ENCODE results near the gene PPP1R7. TPM values are rescaled to one million over a fixed set of nuclear protein-coding genes. Genes with fewer than 3 reads are reported as not detected.

The PPP1R7 gene
- polyA plus RNA-seq, 1 donor, result 83.6 TPM

DNA sequence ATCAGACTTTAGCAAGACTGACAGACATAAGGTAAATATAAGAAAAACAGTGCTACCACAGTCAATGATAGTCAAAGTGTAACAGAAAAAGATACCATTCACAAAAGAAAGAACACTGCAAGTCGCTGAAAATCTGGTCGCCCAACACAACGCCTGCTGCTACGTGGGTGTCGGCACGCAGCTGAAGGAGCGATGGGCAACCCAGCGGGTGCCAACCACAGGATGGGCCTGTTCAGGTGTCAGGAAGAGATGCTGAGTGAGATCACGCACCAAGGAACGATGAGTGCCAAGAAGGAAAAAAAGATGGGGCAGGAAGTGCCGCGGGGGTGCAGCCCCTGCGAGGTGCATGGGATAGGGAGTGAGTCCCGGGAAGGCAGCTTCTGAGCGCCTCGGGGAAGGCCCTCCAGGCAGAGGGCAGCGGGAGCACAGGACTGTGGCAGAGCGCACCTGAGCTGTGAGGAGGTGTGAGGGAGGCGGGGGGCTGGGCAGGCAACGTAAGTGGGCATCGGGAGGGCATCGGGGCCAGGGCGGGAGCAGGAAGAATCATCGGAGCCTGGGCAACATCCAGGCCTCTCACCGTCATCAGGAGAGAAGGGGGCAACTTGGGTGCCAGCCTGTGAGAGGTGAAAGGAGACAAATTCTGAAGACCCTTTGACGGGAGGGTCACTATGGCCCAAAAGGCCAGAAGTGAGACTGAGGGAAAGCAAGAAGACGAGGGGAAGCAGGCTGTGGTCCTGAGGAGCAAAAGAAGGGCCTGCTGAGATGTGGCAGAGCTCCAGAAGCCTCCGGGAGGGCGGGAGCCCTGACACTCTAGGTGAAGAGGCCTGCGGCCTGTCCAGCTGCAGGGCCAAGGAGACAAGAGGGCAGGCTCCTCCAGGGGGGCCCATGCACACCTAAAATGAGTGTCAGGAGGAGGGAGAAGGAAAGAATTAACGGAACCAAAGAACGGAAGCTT, 33.4 kb upstream of the PPP1R7 start:
- DNase-seq, result no peak

DNA sequence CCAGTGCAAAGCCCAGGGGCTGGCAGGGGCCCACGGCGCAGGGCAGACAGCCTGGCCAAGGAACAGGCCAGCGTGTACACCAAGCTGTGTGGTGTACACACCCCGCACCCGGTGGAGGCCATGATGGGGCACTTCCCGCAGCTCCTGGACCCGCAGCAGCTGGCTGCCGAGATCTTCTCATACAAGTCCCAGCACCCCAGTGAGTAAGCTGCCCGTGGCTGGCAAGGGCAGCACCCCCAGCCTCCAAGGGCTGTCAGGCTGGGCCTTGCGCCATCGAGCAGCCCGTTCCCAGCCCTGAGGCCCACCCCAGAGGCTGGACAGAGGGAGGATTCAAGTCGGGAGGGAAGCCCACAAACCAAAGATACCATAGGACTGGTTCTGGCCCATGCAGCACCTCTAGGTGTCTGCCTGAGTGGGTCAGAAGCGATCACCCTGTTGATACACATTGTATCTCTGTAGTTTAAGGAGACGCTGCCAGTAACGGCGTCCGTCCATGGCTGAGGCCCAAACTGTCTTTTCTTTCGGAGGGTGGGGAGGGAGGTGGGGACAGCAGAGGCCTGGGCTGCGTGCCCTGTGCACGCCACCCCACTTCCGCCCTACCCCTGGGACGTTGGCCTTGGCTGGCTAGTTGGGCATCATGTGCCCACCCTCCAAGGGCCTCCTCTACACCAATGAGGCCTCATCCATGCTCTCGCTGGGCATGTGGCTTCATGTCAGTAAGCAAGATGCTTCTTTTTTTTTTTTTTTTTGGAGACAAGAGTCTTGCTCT, 31.3 kb upstream of the PPP1R7 start:
- no peak for DNase-seq

DNA sequence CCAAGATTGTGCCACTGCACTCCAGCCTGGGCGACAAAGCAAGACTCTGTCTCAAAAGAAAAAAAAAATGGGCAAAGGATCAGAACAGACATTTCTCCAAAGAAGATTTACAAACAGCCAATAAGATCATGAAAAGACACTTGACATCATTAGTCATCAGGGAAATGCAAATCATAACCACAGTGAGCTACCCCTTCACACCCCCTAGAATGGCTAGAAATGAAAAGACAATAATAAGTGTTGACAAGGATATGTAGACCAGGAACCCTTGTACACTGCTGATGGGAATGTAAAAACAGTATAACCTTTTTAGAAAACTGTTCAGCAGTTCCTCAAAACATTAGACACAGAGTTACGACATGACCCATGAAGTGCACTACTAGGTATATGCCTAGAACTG, 29.8 kb upstream of the PPP1R7 start:
- no peak for DNase-seq

DNA sequence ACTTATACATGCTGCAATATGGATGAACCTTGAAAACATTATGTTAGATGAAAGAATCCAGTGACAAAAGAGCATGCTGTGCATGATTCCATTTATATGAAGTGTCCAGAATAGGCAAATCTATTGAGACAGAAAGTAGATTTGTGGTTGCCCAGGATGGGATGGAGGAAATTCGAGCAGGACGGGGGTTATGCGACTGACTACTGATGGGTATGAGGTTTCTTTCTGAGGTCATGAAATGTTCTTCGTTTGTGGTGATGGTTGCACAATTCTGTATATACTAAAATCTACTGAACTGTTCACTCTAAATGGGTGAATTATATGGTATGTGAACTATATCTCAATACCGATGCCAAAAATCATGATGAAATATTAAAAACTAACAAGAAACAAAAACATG, 29.3 kb upstream of the PPP1R7 start:
- no peak for DNase-seq

DNA sequence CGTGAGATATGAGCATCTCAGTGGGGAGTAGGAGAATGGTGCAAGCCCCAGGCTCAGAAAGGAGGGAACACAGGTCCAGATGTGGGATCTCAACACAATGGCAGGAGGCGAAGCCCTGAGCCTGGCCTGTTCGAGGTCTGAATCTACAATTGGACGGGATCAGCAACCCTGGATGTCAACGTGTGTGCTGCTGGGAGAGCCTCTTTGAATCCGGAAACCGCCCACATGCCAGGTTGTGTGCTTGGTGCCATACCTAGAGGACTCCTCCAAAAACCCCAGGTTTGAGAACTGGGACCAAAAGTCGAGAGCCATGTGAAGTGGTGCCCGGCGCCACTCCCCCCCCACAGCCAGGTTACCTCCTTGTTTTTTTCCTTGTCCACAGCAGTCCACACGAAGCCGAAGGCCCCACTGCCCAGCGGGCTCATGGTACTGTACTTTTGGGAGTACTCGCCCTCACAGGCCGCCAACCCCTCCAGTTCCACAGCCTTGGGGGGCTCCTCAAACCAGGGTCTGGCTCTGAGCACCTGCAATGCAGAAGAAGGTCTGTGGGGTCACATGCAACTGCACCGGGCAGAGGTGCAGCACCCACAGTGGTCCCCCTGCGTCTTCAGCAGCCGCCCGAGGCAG, 27.8 kb upstream of the PPP1R7 start:
- no peak for DNase-seq

DNA sequence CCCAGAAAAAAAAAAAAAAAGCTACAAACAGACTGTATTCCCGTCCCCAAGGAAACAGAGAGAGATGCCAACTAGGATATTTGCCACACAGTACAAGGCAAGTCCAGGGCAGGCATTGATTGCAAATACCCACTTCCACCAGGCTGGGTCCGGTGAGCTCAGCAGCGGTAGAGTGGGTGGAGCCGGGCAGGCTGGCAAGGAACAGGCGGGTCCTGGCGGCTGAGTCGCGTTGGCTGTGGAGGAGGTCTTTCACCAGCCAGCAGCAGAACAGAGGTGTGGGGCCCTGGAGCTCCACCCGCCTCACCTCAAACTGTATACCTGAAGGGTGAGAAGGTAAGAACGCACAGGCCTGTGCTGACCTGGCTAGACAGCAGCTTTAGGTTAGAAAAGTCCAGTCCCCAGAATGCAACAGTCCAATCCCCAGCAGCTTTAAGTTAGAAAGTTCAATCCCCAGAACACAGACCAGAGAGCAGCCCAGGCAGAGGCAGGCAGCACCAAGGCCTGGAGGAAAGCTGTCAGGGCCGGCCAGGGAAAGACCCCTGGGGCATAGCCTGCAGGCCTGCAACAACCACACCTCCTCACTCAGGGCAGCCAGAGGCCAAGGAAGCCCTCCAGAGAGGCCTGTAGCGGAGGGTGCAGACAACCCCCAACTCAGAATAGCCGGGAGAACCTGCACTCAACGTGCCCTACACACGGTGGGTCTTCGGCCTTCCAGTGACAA, 26.3 kb upstream of the PPP1R7 start:
- DNase-seq, result no peak

DNA sequence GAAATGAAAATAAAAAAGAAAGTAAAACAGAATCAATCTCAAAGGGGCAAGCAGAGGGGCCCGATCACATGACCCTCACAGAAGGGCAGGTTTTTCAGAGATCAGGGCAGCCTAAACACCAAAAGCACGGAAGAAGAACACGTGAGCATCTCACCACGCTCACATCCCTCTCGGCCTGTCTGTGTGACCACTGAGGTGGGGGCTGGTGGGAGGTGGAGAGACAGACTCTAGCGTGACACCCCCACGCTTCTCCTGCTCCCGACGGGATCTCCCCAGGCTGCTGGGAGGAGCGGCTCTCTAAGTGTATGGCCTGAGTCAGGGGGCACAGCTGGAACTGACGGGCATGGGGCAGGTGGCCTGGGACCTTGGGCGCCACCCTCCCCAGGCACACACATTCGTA, 24.6 kb upstream of the PPP1R7 start:
- no peak for DNase-seq

DNA sequence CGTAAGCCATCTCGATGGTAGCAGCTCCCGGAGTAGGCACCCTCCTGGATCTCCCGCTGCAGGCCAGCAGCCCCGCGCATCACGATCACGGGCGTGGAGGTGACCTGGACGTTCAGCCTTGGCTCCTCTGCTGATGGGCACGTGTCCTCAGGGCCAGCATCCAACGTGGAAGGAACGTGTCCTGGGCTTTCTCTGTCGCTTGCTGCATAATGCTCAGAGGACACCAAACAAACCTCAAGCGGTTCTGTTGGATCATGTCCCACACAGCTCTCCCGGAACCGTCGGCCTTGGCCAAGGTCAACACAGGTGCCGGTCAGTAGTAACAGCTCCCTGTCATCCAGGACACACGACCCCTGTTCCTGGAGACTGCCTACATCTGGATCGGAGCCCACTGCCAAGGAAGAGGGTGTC, 24.1 kb upstream of the PPP1R7 start:
- DNase-seq, result no peak

DNA sequence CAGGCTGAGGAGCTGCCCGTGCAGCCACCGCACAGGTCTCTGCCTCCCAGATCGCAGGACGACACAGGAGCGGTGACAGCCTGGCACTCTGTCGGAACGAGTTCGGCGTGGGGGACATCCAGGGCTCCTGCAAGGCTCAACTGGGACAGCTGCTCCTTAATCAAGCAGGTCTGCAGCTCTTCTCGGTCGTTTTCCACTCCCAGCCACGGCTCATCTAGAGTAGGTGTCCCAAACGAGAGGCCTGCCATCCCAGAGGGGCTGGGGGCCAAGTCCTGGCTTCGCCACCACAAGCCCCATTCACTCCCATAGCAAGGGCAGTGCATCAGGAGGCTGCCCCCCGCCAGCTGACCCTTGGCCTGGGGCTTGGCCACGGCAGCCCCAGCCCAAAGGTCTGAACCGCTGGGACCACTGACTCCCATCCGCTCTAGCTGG, 23.5 kb upstream of the PPP1R7 start:
- no peak for DNase-seq

DNA sequence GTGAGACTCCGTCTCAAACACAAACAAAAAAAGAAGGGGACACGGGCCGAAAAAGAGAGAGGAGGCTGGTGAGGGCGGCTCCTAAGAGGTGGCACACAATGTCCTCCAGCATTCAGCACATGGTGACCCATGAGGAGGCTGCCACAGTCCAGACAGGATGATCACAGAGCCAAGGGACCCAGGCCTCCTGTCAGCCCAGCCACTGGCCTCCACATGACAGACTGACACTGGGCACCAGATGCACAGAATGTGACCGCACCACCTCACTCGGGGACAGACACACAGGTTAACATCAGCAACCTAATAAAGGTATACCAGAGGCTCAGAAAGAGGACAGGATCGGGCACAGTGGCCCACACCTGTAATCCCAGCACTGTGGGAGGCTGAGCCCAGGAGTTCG, 22.0 kb upstream of the PPP1R7 start:
- DNase-seq, result no peak

DNA sequence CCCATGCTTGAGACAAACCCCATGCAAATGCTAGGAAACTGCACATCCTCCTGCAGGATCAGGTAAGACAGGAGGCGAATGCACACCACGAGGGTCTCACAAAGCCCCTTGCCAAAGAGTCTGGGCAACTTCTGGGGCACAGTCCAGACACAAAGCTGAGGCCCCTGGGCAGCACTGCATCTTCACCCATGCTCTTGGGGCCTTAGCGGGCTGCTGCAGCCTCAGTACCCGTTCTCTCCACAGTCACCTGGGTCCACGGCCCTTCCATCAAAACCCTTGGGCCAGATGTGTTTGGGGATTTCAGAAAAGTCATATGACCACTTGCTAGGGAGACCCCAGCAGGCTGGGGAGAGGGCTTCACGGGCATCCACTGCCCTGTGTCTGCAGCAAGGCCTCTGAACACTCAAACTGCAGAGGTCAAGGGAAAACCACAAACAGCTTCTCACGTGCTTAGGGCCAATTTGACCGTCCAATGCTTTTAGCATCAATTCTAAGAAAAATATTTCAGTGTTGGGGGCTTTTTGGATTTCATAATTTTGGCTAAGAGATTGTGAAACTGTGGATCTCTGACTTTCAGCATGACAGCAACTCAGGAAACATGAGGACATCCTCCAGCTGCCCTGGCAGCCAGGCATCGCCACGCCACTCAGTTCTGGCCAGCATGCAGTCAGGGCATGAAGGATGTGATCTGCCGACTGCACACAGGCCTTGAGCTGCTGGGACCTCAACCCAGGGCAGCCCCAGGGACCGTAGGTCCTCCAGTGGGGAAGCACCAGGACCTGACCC, 21.0 kb upstream of the PPP1R7 start:
- no peak for DNase-seq

DNA sequence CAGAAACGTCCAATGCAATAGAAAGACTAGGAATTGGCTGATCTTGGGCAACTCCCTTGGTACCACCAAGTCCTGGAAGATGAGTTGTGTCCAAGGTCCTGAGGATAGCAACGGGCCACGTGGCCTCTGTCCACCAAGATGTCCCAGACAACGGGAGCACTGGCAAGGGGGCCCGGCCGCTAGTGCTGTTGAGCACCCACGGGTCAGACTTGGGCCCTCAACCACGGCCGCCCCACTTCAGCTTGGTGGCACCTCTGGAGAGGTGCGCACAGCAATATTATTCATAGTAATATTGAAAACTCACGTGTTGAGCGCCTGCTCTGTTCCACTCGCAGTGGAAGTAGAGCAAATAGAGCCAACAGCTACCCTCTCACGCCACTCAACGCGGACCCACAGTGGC, 20.0 kb upstream of the PPP1R7 start:
- DNase-seq, result no peak

DNA sequence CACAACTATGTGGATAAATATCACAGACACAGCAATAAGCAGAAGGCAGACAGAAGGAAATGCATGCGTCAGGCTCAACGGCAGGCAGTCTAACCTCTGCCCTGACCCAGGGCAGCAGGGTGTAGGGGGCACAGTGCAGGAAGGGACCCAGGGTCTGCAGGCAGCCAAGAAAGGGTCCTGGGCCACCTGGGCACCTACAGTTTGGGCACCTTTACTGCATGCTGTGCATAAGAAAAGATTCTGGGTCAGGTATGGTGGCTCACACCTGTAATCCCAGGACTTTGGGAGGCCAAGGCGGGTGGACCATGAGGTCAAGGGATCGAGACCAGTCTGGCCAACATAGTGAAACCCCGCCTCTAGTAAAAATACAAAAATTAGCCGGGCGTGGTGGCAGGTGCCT, 18.7 kb upstream of the PPP1R7 start:
- no peak for DNase-seq

DNA sequence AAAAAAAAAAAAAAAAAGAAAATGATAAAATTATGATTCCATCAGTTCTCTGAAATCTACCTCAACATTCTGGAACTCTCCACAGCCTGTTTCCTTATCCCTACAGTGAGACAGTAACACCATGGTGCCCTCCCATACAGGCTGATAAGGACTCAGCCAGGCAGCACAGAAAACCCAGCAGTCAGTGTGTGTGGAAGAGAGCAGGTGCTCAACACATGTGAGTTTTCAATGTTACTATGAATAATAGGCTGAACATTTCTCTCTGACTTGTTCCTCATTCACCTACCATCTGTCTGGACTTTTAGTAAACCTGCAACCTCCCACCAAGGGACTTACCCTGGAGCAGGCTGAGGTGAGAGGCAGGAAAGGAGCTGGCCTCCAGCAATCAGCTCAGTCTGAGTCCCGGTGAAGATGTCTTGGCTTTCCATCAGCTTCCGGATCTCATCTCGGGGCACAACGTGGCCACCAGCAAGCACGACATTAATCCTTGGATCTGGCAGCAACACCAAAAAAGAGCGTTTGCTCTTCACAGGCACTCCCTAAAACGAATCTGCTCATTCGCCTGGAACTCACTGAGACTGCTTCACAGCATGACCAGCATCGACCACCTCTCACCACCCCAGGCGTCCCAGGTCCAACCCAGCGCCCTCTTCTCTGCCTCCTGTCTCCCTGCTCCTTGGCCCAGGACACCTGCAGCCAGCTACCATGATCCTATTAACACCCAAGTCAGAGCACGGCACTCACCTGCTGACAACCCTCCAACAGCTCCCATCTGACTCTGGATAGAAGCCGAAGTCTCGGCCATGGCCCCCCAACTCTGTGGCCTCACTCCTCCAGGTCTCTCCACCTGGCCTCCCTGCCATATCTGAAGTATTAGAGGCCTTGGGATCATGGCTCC, 17.5 kb upstream of the PPP1R7 start:
- no peak for DNase-seq

DNA sequence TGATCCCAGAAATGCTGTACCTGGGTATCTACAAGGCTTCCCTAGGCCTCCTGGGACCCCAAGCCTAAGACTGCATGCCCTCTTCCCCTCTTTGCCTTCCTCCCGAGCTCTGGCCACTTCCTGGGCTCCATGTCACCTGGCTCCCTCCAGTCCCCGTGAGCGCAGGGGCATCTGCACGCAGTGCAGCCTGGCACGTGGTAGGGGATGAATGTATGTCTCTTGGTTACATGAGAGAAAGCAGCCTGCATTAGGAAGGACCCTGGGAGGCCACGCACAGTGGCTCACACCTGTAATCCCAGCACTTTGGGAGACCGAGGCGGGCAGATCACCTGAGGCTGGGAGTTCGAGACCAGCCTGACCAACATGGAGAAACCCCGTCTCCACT, 16.8 kb upstream of the PPP1R7 start:
- DNase-seq, result no peak

DNA sequence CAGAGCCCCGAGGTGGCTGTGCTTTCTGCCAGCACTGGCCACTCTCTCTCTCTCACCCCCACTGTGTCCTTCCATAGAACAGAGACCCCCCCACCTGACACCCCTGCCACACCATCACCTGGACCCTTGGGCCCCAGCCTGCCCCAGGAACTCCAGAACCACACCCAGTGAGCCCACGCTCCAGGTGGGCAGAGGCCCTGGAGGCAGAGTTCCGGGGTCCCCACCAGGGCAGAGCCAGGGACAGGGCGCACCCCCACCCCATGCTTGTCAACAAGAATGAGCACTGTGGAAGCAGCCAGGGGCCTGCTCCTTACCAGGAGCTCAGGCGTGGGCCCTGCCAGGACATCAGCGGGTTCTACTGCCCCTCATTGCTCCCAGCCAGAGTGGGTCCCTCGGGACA, 15.6 kb upstream of the PPP1R7 start:
- DNase-seq, result no peak

DNA sequence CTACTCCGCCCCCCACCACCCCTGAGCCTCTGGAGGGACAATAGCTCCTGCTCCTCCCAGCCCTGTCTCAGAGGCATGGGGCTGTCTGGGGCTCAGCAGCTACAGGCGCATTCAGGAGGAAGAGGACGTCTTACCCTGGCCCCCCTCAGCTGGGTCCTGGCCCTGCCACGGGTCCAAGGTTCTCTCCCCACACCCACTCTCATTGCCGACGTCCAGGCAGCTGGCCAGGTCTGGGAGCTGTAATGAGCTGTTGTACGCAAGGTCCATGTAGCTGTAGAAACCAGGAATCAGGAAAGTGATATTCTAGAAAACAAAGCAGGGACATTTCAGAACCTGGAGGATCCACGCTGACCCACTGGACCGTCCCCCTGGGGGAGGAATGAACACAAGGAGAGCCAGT, 14.5 kb upstream of the PPP1R7 start:
- no peak for DNase-seq

DNA sequence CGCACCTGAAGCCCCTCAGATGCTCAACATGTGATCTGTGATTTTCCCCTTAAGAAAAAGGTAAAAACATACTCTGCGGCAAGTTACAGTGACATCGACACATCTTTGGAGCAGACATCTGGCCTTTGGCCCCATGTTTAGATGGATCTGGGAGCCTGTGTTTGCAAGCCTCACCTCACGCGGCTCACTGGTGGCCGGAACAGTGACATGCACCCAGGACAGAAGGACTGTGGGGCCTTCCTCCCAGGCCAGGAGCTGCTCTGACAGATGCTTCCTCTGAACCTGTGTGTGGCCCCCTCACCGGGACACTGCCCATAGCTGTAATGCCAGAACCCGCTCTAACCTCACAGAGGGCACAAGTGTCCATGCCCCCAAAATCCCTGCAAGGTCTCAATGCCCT, 14.1 kb upstream of the PPP1R7 start:
- no peak for DNase-seq

DNA sequence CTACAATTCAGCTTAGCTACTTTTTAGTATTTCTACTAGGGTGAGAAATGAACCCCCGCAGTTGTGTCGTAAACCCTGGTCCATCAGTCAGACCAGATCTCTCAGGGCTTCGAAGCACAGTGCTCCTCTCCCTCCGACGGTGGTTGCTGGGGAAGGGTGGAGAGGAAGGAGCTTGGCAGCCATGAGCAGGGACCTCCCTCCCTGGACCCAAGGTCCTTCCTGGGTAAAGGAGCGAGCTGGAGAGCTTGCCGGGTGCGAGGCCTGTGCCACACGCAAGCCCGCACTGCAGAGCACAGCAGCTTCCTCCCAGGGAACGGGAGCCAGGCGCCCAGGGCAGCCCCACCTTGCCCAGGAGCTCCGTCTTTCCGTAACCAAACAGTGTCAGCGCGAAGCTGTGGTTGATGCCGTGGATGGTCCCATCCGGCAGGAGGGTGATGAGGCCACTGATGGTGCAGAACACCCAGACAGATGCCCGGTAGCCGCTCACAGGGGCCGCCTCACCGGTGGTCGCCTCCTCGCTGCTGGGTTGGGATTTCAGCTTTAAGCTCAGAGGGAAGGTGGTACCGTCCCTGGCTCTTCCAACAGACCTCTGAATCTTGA, 13.5 kb upstream of the PPP1R7 start:
- DNase-seq, result no peak
